Activated T-cell treated with anti-CD3 and anti-CD28 coated beads for 1 hour (primary cell): Measurements from ENCODE around the gene SASS6.

Source experiments
- DNase-seq: peaks from one replicate; pipeline ENCODE4 v3.0.0-alpha.2; 2020; ENCODE audit warnings: low read depth

Gene SASS6

DNA sequence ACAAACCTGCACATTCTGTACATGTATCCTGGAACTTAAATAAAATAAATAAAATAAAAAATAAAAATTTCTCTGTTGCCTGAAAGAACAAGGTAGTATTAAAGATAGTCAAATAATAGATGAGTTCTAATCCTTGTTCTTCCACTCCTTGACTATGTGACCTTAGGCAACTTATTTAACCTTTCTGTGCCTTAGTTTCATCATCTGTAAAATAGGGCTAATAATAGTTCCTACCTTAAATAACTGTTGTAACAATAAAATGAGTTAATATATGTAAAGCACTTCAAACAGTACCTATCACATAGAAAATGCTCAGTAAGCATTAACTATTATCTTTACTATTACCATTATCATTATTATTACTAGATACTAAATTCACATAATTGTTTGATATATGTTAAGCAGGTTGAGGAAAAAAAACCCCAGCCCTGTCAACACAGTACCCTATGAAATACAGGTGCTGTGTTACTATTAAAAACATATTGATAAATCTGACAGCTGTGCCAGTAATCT is 23.1 kb downstream of the SASS6 start:
- no peak for DNase-seq

- no peak for DNase-seq
These were observed 25.0 kb downstream of the SASS6 start for GRCh38 chr1:100107696-100108095.

- DNase-seq = no peak
These were observed 31.2 kb downstream of the SASS6 start for GRCh38 chr1:100101564-100101963.

- no peak for DNase-seq
These were observed 32.5 kb downstream of the SASS6 start for GRCh38 chr1:100100202-100100601.

- DNase-seq = no peak
These were observed 42.3 kb downstream of the SASS6 start for GRCh38 chr1:100090471-100090870.

DNA sequence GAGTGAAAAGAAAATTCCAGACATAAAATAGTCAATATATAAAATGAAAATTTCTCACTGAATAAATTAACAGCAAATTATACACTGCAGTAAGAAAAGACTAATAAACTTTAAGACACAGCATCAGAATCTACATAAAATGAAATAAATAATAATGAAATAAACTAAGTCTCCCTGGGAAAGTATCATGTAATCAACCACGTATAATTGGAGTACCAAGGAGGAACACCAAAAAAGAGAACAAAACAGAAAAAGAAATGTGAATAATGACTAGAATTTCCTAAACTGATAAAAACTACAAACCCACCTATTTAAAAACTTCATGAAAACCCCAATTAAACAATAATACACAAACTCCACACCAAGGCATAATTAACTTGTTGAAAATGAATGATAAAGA is 43.6 kb downstream of the SASS6 start:
- DNase-seq = no peak

GRCh38 chr1:100087396-100087795 is 45.3 kb downstream of the SASS6 start:
- DNase-seq = no peak

DNA sequence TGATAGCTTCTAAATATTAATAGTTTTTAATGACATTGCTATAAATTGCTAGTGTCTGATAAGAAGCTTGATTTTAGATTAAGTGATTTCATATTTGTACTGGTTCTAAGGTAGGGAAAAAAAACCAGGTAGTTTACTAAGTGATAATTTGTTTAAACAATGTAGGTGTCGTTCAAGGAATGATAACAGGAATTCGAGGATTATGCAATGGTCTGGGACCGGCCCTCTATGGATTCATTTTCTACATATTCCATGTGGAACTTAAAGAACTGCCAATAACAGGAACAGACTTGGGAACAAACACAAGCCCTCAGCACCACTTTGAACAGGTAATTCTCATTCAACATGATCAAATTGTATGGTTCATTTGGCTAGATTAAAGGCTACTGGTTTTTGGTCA is 52.4 kb downstream of the SASS6 start:
- no peak for DNase-seq

DNA sequence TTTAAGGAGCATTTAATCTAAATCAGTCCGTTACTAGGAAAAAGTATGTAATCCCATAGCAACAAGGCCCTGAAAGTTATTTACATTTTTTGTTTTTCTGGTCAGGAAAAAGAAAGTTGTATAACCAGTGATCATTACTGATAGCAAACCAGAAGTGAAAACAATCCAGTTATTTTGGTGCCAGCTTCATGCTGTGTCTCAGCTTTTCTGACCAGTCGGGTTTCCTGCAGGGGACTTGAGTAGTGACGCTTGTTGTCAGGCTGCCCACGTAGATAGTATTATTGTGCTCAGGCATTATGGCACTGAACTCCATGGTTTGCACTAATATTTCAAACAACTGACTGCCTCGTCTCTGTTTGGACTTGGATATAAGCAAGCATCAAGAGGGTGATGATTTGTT is 55.2 kb downstream of the SASS6 start:
- DNase-seq = no peak

DNA sequence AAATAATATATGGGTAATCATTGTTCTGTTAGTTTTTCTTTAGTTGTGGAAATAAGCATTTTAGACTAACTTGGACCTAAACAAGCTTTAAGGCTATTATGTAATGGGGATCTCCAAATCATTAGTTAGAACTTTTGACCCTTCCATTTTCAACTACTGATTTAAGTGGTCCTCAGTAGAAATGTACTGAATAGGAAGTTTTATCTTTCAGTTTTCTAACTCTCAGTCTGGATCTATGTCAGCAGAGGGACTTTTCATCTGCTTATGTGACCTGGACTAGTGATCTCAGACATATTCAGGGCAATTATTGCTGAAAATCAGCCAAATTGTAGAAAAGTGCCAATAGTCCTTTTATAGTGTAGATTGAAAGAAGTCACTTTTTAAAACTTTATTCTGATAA is 56.0 kb downstream of the SASS6 start:
- no peak for DNase-seq

DNA sequence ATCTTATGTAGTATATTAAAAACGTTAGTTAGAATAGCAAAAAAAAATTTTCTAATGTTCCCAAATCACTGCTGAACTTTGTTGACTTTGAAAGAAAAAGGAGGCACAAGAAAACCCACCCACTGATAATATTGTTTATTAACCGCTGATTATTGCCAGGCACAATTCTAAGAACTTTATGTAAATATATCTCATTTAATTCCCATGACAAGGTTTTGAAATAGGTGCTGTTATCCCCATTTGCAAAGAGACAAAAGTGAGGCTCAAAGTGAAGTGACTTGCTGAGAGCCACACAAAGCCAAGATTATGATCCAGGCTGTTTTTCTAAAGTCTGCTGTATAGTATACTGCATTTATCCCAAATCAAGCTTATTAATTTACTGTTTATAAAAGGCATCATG is 56.4 kb downstream of the SASS6 start:
- DNase-seq = no peak

GRCh38 chr1:100075773-100076172 is 57.0 kb downstream of the SASS6 start:
- no peak for DNase-seq

DNA sequence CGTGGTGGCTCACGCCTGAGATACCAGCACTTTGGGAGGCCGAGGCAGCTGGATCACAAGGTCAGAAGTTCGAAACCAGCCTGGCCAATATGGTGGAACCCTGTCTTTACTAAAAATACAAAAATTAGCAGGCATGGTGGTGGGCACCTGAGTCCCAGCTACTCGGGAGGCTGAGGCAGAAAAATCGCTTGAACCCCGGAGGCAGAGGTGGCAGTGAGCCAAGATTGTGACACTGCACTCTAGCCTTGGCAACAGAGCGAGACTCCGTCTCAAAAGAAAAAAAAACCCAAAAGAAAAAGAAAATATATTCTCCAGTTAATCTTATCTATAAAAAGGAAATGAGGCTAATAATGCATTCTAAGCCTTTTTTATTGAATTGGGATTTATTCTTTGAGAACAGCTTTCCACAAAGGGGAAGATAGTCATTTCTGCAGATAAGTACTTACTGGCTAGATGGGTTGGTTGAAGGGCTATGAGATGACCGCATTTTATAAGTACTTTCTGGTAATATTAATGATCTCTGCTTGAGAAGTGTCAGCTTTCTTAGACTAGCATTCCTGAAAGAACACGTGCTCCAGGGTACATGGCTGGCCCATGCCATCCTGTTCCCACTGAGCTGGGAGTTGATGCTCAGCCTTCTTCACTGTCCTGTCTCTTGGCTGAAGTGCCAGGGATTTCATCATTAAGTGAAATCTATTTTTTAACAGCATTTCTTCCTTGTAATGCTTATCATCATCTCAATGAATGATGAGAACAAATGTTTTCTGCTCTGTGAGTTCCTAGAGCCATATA is 57.9 kb downstream of the SASS6 start:
- no peak for DNase-seq

DNA sequence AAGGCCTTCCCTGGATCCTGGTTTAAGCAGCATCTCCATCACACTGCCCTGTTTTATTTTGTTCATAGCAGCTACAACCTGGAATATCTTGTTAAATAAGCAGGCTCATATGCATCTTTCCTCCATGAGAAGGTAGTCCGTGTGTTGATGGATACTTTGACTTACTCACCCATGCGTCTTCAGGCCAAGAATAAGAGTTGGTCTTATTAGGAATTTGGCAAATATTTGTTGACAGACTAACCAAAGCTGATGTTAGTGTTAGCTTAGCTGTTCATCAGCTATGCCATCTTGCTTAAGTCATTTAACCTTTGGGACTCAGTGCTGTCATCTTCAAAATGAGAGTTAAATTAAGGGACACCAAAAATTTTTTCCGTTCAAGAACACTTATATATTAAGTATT is 59.2 kb downstream of the SASS6 start:
- no peak for DNase-seq

GRCh38 chr1:100070201-100070939 is 62.4 kb downstream of the SASS6 start:
- no peak for DNase-seq

GRCh38 chr1:100065969-100066227 is 66.8 kb downstream of the SASS6 start:
- DNase-seq = no peak

DNA sequence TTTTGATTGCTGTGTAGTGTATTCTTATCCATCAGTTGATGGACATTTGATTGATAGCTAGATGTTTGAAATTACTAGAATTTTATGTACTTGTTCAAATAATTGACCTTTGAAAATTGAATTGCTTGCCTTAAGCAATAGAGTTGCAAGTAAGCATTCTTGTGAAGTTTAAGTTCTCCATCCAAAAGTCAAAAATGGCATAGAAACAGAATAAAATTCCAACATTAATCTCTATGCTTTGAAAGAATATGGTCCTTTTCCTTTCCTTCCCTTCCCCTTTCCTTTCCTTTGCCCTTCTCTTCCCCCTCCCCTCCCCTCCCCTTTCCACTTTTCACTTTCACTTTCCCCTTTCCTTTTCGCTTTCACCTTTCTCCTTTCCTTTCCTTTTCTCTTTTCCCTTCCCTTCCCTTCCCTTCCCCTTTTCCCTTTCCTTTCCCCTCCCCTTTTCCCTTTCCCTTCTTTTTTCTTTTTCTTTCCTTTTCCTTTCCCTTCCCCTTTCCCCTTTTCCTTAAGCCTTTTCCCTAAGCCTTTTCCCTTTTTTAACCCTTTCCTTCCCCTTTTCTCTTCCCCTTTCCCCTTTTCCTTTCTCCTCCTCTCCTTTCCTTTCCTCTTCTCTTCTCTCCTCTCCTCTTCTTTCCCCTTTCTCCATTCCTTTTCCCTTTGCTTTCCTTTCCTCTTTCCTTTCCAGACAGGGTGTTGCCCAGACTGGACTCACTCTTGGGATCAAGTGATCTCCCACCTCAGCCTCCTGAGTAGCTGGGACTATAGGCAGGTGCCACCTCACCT is 67.4 kb downstream of the SASS6 start:
- no peak for DNase-seq

DNA sequence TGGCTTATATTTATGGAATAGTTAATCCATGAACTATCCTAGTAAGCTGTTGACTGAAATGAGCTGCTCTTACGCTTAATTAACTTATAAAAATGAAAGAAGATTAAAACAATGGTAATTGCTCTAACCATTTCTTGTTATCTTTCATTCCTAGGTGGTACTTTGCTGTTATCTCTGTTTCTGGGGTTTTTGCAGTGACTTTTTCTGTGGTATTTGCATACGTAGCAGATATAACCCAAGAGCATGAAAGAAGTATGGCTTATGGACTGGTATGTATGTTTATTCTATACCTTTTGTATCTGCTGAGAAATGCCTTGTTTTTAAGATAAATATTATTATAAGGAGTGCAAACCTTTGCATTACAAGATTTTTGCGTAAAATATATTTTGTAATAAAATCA is 71.0 kb downstream of the SASS6 start:
- DNase-seq = no peak

- DNase-seq = no peak
These were observed 79.0 kb downstream of the SASS6 start for GRCh38 chr1:100053727-100054126.

DNA sequence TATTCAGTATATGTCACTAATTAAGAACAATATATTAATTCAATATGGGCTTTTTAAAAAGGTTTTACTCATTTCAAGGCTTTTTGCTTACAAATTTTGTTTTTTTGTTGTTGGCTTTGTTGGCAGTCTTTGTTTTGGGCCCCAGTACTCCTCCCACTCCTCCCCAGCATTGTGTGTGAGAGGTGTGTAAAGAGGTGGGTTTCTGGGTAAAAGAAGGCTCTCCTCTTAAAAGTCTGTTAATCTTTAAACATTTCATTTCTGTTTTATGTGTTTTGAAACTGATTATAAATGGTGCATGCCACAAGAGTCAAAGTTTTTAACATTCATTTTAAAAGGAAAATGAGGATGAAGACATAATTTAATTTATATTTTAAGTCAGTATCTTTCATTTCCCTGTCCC is 79.6 kb downstream of the SASS6 start:
- DNase-seq = no peak

GRCh38 chr1:100051893-100052292 is 80.8 kb downstream of the SASS6 start:
- no peak for DNase-seq

GRCh38 chr1:100051401-100051800 is 81.3 kb downstream of the SASS6 start:
- no peak for DNase-seq

GRCh38 chr1:100050139-100050538 is 82.6 kb downstream of the SASS6 start:
- no peak for DNase-seq
